H9 (cell line): Measurements from ENCODE around the gene RUNX2. TPM values are rescaled to one million over a fixed set of nuclear protein-coding genes. Genes with fewer than 3 reads are reported as not detected.

Experiments used
- DNase-seq: peaks from one replicate; pipeline ENCODE4 v3.0.0-alpha.2; 2017
- H2AFZ ChIP-seq: one replicate; pipeline ENCODE4 v1.6.1; 2013; ENCODE audit warnings: mild to moderate bottlenecking, low read length, control low read depth, moderate library complexity
- H2AK5ac ChIP-seq: 2 replicates; pipeline ENCODE4 v1.6.1; 2013; ENCODE audit warnings: low read length, control low read depth, mixed read lengths; ENCODE audit not compliant: insufficient read length
- H2BK120ac ChIP-seq: one replicate; pipeline ENCODE4 v1.6.1; 2013; ENCODE audit warnings: low read depth, mild to moderate bottlenecking, low read length, control low read depth, inconsistent platforms; ENCODE audit not compliant: poor library complexity, severe bottlenecking
- H2BK12ac ChIP-seq: 2 replicates; pipeline ENCODE4 v1.6.1; 2013; ENCODE audit warnings: low read length, control low read depth, mixed read lengths, low read depth; ENCODE audit not compliant: insufficient read length
- H2BK15ac ChIP-seq: 2 replicates; pipeline ENCODE4 v1.6.1; 2013; ENCODE audit warnings: low read depth, low read length, control low read depth
- H2BK20ac ChIP-seq: one replicate; pipeline ENCODE4 v1.6.1; 2013; ENCODE audit warnings: low read depth, mild to moderate bottlenecking, low read length, control low read depth, inconsistent platforms; ENCODE audit not compliant: poor library complexity, severe bottlenecking
- H2BK5ac ChIP-seq: 2 replicates; pipeline ENCODE4 v1.6.1; 2013; ENCODE audit warnings: low read length, control low read depth, mixed read lengths; ENCODE audit not compliant: insufficient read length
- H3K14ac ChIP-seq: 2 replicates; pipeline ENCODE4 v1.6.1; 2013; ENCODE audit warnings: low read length, control low read depth; ENCODE audit not compliant: insufficient read depth
- H3K18ac ChIP-seq: 2 replicates; pipeline ENCODE4 v1.6.1; 2013; ENCODE audit warnings: low read depth, mild to moderate bottlenecking, mixed read lengths, low read length, control low read depth; ENCODE audit not compliant: insufficient read length
- H3K23ac ChIP-seq: 2 replicates; pipeline ENCODE4 v1.6.1; 2013; ENCODE audit warnings: low read length, control low read depth, mixed read lengths, low read depth; ENCODE audit not compliant: insufficient read length
- H3K23me2 ChIP-seq: 2 replicates; pipeline ENCODE4 v1.6.1; 2013; ENCODE audit warnings: low read depth, mild to moderate bottlenecking, mixed read lengths, low read length, control low read depth; ENCODE audit not compliant: insufficient read length, poor library complexity, severe bottlenecking
- H3K27ac ChIP-seq: 2 replicates; pipeline ENCODE4 v1.5.1; 2013; ENCODE audit warnings: low read length, control low read depth, mixed read lengths, low read depth; ENCODE audit not compliant: insufficient read length
- H3K27me3 ChIP-seq: 2 replicates; pipeline ENCODE4 v1.6.1; 2013; ENCODE audit warnings: low read length, control low read depth, inconsistent platforms; ENCODE audit not compliant: insufficient read depth
- H3K4ac ChIP-seq: 2 replicates; pipeline ENCODE4 v1.6.1; 2013; ENCODE audit warnings: low read depth, mild to moderate bottlenecking, control low read depth, inconsistent platforms, low read length, moderate library complexity
- H3K4me1 ChIP-seq: 2 replicates; pipeline ENCODE4 v1.6.1; 2013; ENCODE audit warnings: low read length, control low read depth, inconsistent platforms; ENCODE audit not compliant: insufficient read depth
- H3K4me2 ChIP-seq: 2 replicates; pipeline ENCODE4 v1.6.1; 2013; ENCODE audit warnings: low read length, control low read depth, mixed read lengths; ENCODE audit not compliant: insufficient read length, insufficient read depth
- H3K56ac ChIP-seq: 2 replicates; pipeline ENCODE4 v1.6.1; 2013; ENCODE audit warnings: low read depth, mild to moderate bottlenecking, mixed read lengths, low read length, control low read depth; ENCODE audit not compliant: insufficient read length
- H3K79me1 ChIP-seq: 2 replicates; pipeline ENCODE4 v1.6.1; 2013; ENCODE audit warnings: low read depth, mild to moderate bottlenecking, moderate library complexity, low read length, control low read depth, inconsistent platforms; ENCODE audit not compliant: insufficient read depth, poor library complexity, severe bottlenecking
- H3K79me2 ChIP-seq: 2 replicates; pipeline ENCODE4 v1.6.1; 2013; ENCODE audit warnings: low read length, control low read depth, inconsistent platforms; ENCODE audit not compliant: insufficient read depth
- H3K9ac ChIP-seq: 2 replicates; pipeline ENCODE4 v1.6.1; 2013; ENCODE audit warnings: low read length, control low read depth, mixed read lengths; ENCODE audit not compliant: insufficient read length; ENCODE audit errors: extremely low read depth
- H3K9me3 ChIP-seq: one replicate; pipeline ENCODE4 v1.6.1; 2013; ENCODE audit warnings: low read depth, low read length, inconsistent platforms; ENCODE audit not compliant: control insufficient read depth
- H3T11ph ChIP-seq: one replicate; pipeline ENCODE4 v1.6.1; 2013; ENCODE audit warnings: mild to moderate bottlenecking, low read length, control low read depth, inconsistent platforms
- H4K20me1 ChIP-seq: one replicate; pipeline ENCODE4 v1.6.1; 2013; ENCODE audit not compliant: control insufficient read depth, insufficient read length, insufficient read depth
- H4K5ac ChIP-seq: 2 replicates; pipeline ENCODE4 v1.6.1; 2013; ENCODE audit warnings: low read depth, mild to moderate bottlenecking, mixed read lengths, low read length, control low read depth; ENCODE audit not compliant: insufficient read length
- H4K8ac ChIP-seq: replicated peaks from 2 replicates; pipeline ENCODE4 v1.6.1; 2013; ENCODE audit warnings: low read length, control low read depth, mixed read lengths, low read depth; ENCODE audit not compliant: insufficient read length
- H4K91ac ChIP-seq: 2 replicates; pipeline ENCODE4 v1.6.1; 2013; ENCODE audit warnings: low read depth, mild to moderate bottlenecking, moderate library complexity, mixed read lengths, low read length, control low read depth; ENCODE audit not compliant: insufficient read length
- H3K27ac Mint-ChIP-seq, 3 experiments: 2 replicates in 2 of 3; 3 replicates in 1 of 3; pipeline ENCODE4 v1.8.0; 2020 to 2021; ENCODE audit warnings: mixed read lengths in 3 of 3, mild to moderate bottlenecking in 1 of 3, moderate library complexity in 1 of 3
- H3K27me3 Mint-ChIP-seq: 2 replicates; pipeline ENCODE4 v1.8.0; 2021; ENCODE audit warnings: low read depth, mild to moderate bottlenecking, moderate library complexity, mixed read lengths
- H3K36me3 Mint-ChIP-seq, 3 experiments: 2 replicates in 2 of 3; 3 replicates in 1 of 3; pipeline ENCODE4 v1.8.0; 2020 to 2021; ENCODE audit warnings: low read depth in 3 of 3, mixed read lengths in 3 of 3; ENCODE audit not compliant: insufficient read depth in 1 of 3
- H3K4me1 Mint-ChIP-seq, 2 experiments: 2 replicates each; pipeline ENCODE4 v1.8.0; 2020; ENCODE audit warnings: mixed read lengths in 2 of 2
- H3K4me3 Mint-ChIP-seq, 2 experiments: 2 replicates in 1 of 2; 3 replicates in 1 of 2; pipeline ENCODE4 v1.8.0; 2020 to 2021; ENCODE audit warnings: mild to moderate bottlenecking in 2 of 2, mixed read lengths in 2 of 2, moderate library complexity in 1 of 2
- H3K9me3 Mint-ChIP-seq, 2 experiments: 2 replicates in 1 of 2; 3 replicates in 1 of 2; pipeline ENCODE4 v1.8.0; 2020; ENCODE audit warnings: mild to moderate bottlenecking in 2 of 2, mixed read lengths in 2 of 2, moderate library complexity in 1 of 2
- CTCF ChIP-seq: fragments of 200-600 bp; sonication (generic); conservative IDR thresholded peaks from 3 replicates; pipeline ENCODE4 v1.8.0; 2021; ENCODE audit warnings: antibody characterized with exemption, mild to moderate bottlenecking
- WGBS: extraction: QIAGEN DNeasy Blood & Tissue Kit; methylation state at CpG from one replicate; pipeline ENCODE4 v1.1.7; 2013; ENCODE audit warnings: missing lambda C conversion rate, low lambda C conversion rate, mixed read lengths; ENCODE audit not compliant: insufficient read length; ENCODE audit errors: extremely low coverage; 5-methylcytosine and 5-hydroxymethylcytosine counted together
- total RNA-seq: library from RNA; stranded (reverse); gene quantifications from 2 replicates; pipeline ENCODE4 v1.2.1, GENCODE V29; 2021

Gene RUNX2
- total RNA-seq, 1 experiment from 2014 or later, result 0.15 TPM

DNA sequence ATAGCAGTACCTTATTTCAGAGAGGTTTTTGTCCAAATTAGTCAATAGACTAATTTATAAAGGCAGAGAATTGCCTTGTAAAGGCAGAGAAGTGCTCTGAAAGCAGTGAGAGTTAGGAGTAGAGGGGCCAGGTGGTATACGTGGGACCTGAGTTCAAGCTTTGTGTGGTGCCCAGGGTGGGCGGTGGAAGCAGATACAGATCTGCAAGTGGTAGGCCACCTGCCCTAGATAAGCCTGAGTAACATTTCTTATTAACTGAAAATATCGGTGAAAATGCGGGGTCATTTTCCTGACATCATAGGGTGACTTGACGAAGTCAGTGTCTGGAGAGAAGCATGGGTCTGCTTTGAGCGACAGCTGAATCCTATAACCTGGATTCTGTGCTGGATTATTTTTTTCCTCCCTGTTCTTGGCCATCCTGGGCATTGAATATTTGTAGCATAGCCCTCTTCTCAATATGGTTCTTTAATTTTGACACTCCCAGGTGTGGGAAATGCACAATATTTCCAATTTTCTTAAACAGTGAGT lies 111.8 kb downstream of the RUNX2 start:
- no peak overlapping the region for H3K56ac ChIP-seq
- H2BK120ac ChIP-seq, result no peak overlapping the region
- H4K20me1 ChIP-seq, result no peaks in the 10 kb centered on the region
- no peak overlapping the region for H4K91ac ChIP-seq
- H3K4me1 Mint-ChIP-seq, result peaks cover 2 to 9% of the 10 kb centered on the region in 2 experiments; a peak in 2 of 4 replicates
- no peak overlapping the region for H4K8ac ChIP-seq
- H3K9me3 ChIP-seq, result no peaks in the 10 kb centered on the region
- H4K5ac ChIP-seq, result no peak overlapping the region
- H2BK12ac ChIP-seq, result no peak overlapping the region
- H3K27me3 Mint-ChIP-seq, result no peaks in the 10 kb centered on the region
- no peak overlapping the region for H3K4me2 ChIP-seq
- no peaks in the 10 kb centered on the region for H3K79me2 ChIP-seq
- H3K27ac Mint-ChIP-seq, result no peak overlapping the region
- DNase-seq, result no peak
- no peak overlapping the region for H2AK5ac ChIP-seq
- no peak overlapping the region for H3K4me3 Mint-ChIP-seq
- H2AFZ ChIP-seq, result no peak overlapping the region
- H3K27me3 ChIP-seq, result no peaks in the 10 kb centered on the region
- H3T11ph ChIP-seq, result no peak overlapping the region
- no peaks in the 10 kb centered on the region for H3K36me3 Mint-ChIP-seq
- H3K9ac ChIP-seq, result no peak overlapping the region
- H3K23ac ChIP-seq, result no peak overlapping the region
- no peak overlapping the region for H3K14ac ChIP-seq
- TF ChIP-seq CTCF, result no peak
- no peak overlapping the region for H2BK15ac ChIP-seq
- no peaks in the 10 kb centered on the region for H3K79me1 ChIP-seq
- no peaks in the 10 kb centered on the region for H3K4me1 ChIP-seq
- H3K18ac ChIP-seq, result no peak overlapping the region
- no peaks in the 10 kb centered on the region for H3K9me3 Mint-ChIP-seq
- H3K4ac ChIP-seq, result no peak overlapping the region
- no CpG with 5 or more reads among the region's 6 CpGs for WGBS
- H3K27ac ChIP-seq, result no peak overlapping the region
- H3K23me2 ChIP-seq, result no peaks in the 10 kb centered on the region
- no peak overlapping the region for H2BK5ac ChIP-seq
- H2BK20ac ChIP-seq, result no peak overlapping the region
